ENCODE measurements around the gene EPHB6.

DNA sequence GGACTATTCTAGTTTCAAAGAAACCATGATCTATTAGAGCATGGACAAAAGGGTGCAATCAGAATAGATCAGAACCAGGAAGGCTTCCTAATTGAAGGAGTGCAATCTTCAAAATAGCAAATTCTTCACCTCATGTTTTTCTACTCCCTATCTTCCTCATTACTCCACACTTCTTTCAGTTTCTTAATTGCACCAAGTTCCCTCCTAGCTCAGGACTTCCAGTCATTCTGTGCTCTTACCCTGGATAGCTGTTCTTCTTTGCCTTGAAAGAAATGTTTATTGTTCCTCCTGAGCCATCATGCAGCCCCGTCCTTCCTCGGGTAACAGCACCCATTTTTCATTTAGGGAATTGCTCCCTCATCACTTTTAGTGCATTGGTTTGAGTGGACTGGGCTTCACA is 55.6 kb downstream of the EPHB6 start:
- TF ChIP-seq, protein P1, sequence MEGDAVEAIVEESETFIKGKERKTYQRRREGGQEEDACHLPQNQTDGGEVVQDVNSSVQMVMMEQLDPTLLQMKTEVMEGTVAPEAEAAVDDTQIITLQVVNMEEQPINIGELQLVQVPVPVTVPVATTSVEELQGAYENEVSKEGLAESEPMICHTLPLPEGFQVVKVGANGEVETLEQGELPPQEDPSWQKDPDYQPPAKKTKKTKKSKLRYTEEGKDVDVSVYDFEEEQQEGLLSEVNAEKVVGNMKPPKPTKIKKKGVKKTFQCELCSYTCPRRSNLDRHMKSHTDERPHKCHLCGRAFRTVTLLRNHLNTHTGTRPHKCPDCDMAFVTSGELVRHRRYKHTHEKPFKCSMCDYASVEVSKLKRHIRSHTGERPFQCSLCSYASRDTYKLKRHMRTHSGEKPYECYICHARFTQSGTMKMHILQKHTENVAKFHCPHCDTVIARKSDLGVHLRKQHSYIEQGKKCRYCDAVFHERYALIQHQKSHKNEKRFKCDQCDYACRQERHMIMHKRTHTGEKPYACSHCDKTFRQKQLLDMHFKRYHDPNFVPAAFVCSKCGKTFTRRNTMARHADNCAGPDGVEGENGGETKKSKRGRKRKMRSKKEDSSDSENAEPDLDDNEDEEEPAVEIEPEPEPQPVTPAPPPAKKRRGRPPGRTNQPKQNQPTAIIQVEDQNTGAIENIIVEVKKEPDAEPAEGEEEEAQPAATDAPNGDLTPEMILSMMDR (IDR thresholded peaks at IDR 0.05 in 2 of 3, conservative IDR thresholded peaks at IDR 0.05 in 1 of 3; ENCODE audit: borderline replicate concordance in 1 of 3, insufficient read depth in 1 of 3, low read depth in 2 of 3, low read length in 2 of 3) = no peak
- TF ChIP-seq POLR2AphosphoS5 (IDR thresholded peaks at IDR 0.05; ENCODE audit: low read depth, low read length) (no peak), POLR2A (IDR thresholded peaks at IDR 0.05; ENCODE audit: borderline replicate concordance, extremely low read depth, insufficient read depth, insufficient read length) (no peak), EZH2phosphoT487 (IDR thresholded peaks at IDR 0.05; ENCODE audit: borderline replicate concordance) (no peak), EZH2 (IDR thresholded peaks at IDR 0.05) (no peak), EGR1 (IDR thresholded peaks at IDR 0.05; ENCODE audit: low read depth) (no peak), JUND (IDR thresholded peaks at IDR 0.05) (no peak)
- TF ChIP-seq, protein P2, sequence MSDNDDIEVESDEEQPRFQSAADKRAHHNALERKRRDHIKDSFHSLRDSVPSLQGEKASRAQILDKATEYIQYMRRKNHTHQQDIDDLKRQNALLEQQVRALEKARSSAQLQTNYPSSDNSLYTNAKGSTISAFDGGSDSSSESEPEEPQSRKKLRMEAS (IDR thresholded peaks at IDR 0.05) = no peak
- TF ChIP-seq, protein P3, sequence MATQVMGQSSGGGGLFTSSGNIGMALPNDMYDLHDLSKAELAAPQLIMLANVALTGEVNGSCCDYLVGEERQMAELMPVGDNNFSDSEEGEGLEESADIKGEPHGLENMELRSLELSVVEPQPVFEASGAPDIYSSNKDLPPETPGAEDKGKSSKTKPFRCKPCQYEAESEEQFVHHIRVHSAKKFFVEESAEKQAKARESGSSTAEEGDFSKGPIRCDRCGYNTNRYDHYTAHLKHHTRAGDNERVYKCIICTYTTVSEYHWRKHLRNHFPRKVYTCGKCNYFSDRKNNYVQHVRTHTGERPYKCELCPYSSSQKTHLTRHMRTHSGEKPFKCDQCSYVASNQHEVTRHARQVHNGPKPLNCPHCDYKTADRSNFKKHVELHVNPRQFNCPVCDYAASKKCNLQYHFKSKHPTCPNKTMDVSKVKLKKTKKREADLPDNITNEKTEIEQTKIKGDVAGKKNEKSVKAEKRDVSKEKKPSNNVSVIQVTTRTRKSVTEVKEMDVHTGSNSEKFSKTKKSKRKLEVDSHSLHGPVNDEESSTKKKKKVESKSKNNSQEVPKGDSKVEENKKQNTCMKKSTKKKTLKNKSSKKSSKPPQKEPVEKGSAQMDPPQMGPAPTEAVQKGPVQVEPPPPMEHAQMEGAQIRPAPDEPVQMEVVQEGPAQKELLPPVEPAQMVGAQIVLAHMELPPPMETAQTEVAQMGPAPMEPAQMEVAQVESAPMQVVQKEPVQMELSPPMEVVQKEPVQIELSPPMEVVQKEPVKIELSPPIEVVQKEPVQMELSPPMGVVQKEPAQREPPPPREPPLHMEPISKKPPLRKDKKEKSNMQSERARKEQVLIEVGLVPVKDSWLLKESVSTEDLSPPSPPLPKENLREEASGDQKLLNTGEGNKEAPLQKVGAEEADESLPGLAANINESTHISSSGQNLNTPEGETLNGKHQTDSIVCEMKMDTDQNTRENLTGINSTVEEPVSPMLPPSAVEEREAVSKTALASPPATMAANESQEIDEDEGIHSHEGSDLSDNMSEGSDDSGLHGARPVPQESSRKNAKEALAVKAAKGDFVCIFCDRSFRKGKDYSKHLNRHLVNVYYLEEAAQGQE (IDR thresholded peaks at IDR 0.05; ENCODE audit: low read depth) = no peak
